Posterior cingulate gyrus (tissue), 11 donors: ENCODE results near the gene PTPRN2.
A peak's percentile ranks its signal among the peaks of the same experiment; 100 is the strongest.
"Not testable (repeated sequence)": the region's sequence is repeated elsewhere in the genome, so short reads cannot be mapped to it uniquely, and the experiment has no call there.

Experiments used
- DNase-seq, 10 donors: peaks; one replicate each; pipeline versions ENCODE4 v3.0.0 to v3.0.0-alpha.2; 2020 to 2021; ENCODE audit warnings: mixed read lengths in 3 of 10
- intact Hi-C: fragments of 100-400 bp; cut with DNase I; formaldehyde crosslinking; loops from one replicate; pipeline ENCODE4 v1.15.1; 2023

The PTPRN2 gene

GRCh38 chr7:158536871-158537515, 50.6 kb downstream of the PTPRN2 start:
- DNase-seq = peak in 2 of 10 donors; percentile 6 to 50

GRCh38 chr7:158535079-158535478, 52.5 kb downstream of the PTPRN2 start:
- intact Hi-C loops = no loop called here
- DNase-seq = no peak

More at GRCh38 chr7:158536871-158537515, 50.6 kb downstream of the PTPRN2 start:
- intact Hi-C loops = no loop called here

DNA sequence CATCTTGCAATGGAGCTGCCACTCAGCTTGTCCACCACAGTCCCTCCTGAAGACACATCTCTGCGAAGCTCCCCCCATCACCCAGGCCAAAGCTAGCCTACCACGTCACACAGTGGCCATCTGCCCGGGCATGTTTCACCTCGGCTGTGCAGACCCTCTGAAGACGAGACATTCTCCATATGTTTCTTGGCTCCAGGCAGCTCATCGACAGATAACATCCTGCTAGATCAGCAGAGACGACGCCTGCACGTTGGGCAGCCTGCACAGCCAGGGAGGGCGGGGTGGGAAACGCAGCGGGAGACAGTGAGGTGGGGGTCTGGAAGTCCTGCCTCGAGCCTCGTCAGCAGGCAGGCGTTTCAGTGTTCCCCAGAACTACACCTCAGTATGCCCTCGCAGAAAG, 53.0 kb downstream of the PTPRN2 start:
- peak in 2 of 10 donors; percentile 55 to 64 for DNase-seq
- intact Hi-C loops = no loop called here

GRCh38 chr7:158534134-158534515, 53.5 kb downstream of the PTPRN2 start:
- DNase-seq = peak in 1 of 10 donors; percentile 82
- intact Hi-C loops = not testable (repeated sequence)

GRCh38 chr7:158533386-158534133, 54.1 kb downstream of the PTPRN2 start:
- intact Hi-C loops = no loop called here
- DNase-seq = peak in 2 of 10 donors; percentile 64 to 78

DNA sequence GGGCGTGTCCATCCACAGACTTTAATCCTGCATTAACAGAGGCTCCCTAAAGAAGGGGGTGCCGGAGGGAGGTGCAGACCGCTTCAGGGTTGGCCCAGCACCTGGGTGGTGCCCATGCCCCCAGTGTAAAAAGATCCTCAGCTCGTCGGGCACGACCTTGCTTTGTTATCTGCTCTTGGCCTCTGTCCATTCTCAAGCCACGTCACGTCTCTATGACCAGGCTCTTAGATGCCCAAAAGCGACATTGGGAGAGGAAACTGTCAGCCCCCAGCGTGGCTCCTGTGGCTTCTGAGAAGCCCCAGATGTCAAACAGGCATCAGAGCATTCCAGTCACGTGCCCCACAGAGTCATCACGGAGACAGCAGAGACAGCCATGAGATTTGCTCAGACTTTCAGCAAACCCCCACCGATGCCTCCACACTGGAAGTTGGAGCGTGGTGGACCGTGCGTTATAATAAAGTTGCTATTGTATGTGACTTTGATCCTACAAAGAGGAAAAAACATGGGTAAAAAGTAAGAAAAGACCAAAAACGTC, 55.5 kb downstream of the PTPRN2 start:
- peak in 2 of 10 donors; percentile 38 to 61 for DNase-seq
- intact Hi-C loops = no loop called here

GRCh38 chr7:158531661-158532060, 56.0 kb downstream of the PTPRN2 start:
- intact Hi-C loops = no loop called here
- peak in 2 of 10 donors; percentile 37 to 38 for DNase-seq

- DNase-seq = peak in 2 of 10 donors; percentile 49 to 62
- intact Hi-C loops = no loop called here
Observed at GRCh38 chr7:158530800-158531609, 56.6 kb downstream of the PTPRN2 start.

- intact Hi-C loops = no loop called here
Observed at GRCh38 chr7:158529181-158530096, 58.2 kb downstream of the PTPRN2 start.

DNA sequence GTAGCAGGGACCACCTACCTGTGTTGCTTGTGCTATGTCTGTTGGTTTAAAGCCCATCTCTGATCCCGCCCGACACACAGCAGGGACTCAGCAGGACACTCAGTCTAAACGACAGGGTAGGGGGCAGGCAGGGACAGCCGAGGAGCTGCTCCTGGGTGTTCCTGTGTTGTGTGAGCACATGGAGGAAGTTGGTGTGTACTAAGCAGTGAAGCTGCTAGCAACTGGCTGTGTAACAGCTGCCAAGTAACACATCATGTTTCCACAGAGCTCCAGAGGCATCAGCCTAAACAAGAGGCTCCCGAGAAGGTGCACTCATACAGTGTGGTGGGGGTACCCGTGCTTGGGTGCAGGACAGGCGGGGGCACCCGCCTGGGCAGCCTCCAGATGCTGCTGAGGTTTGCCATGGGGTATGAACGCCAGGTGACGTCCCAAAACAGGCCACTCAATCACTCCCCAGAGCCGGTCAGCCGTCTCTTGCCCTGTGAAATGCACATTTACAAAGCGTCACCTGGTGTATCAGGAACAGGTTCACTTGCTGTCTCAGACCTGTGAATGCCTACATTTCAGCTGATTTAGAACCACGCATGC, 59.6 kb downstream of the PTPRN2 start:
- DNase-seq = peak in 2 of 10 donors; percentile 41 to 59
- intact Hi-C loops = no loop called here

More at GRCh38 chr7:158529181-158530096, 58.2 kb downstream of the PTPRN2 start:
- peak in 2 of 10 donors; percentile 72 to 78 for DNase-seq

- intact Hi-C loops = no loop called here
Observed at GRCh38 chr7:158527495-158527894, 60.1 kb downstream of the PTPRN2 start.

GRCh38 chr7:158527038-158527437, 60.6 kb downstream of the PTPRN2 start:
- peak in 1 of 10 donors; percentile 71 for DNase-seq
- intact Hi-C loops = no loop called here

More at GRCh38 chr7:158527495-158527894, 60.1 kb downstream of the PTPRN2 start:
- DNase-seq = peak in 1 of 10 donors; percentile 68

DNA sequence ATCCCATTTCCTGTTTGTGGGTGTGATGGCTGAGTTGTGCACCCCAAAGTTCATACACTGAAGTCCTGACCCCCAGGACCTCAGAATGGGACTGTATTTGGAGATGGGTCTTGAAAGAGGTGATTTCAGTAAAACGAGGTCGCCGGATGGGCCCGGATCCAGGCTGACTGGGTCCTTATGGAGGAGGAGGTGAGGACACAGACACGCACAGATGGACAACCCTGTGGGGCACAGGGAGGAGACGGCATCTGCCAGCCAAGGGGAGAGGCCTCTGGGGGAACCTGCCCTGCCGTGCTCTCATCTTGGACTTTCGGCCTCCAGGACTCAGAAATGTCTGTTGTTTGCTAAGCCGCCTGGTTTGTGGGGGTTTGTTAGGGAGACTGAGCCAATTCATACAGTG, 61.1 kb downstream of the PTPRN2 start:
- intact Hi-C loops = no loop called here

GRCh38 chr7:158525648-158526484, 61.8 kb downstream of the PTPRN2 start:
- peak in 1 of 10 donors; percentile 66 for DNase-seq
- intact Hi-C loops = no loop called here

More for the DNA sequence above, 61.1 kb downstream of the PTPRN2 start:
- DNase-seq = peak in 1 of 10 donors; percentile 80

- intact Hi-C loops = no loop called here
- peak in 2 of 10 donors; percentile 61 to 68 for DNase-seq
Observed at GRCh38 chr7:158524749-158525635, 62.6 kb downstream of the PTPRN2 start.

- intact Hi-C loops = not testable (repeated sequence)
- DNase-seq = peak in 2 of 10 donors; percentile 23 to 59
Observed at GRCh38 chr7:158524286-158524685, 63.3 kb downstream of the PTPRN2 start.

GRCh38 chr7:158523877-158524276, 63.7 kb downstream of the PTPRN2 start:
- peak in 1 of 10 donors; percentile 5 for DNase-seq
- intact Hi-C loops = not testable (repeated sequence)
